ENCODE data around the gene CLPTM1. TPM values are rescaled to one million over a fixed set of nuclear protein-coding genes. Genes with fewer than 3 reads are reported as not detected.

The CLPTM1 gene
- polyA plus RNA-seq, 1 donor (not counting 4 experiments of a cell fraction or from before 2014, with no cell fraction given): 44.6 TPM

DNA sequence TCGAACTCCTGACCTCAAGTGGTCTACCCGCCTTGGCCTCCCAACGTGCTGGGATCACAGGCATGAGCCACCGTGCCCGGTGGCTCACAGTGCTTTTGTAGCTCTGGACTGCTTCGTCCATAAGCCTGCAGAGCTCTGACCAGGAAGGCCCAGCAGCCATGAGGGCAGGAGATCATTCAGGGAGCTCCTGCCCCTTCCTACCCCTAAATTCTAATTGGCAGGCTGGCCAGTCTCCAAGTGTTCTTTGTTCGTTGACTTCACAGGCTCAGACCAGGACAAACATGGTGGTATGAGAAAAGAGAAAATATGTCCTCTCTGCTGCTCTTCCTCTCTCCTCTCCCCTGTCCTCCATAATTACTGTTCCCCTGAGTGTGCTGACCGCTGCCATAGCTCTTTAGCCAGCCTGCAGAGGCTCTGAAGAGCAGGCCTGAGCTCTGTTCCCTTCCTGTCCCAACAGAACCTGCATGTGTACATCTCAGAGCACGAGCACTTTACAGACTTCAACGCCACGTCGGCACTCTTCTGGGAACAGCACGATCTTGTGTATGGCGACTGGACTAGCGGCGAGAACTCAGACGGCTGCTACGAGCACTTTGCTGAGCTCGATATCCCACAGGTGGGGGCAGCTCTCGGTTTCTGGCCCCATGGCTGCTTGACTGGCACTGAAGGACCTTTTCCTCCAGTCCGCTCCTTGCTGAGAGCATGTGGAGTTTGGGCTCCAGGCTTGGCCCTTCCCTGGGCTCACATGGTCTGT is 19.0 kb downstream of the CLPTM1 start:
- no peaks in the 10 kb centered on the region for H3K79me2 ChIP-seq (ENCODE audit: control insufficient read depth, insufficient read depth, low read length)
- no peak for FAIRE-seq
- H2AFZ ChIP-seq (ENCODE audit: control insufficient read depth, low read length): no peak overlapping the region
- dilution Hi-C loops (cut with MboI; ENCODE audit: extremely low pct_ligation_motif_present, low sequenced_read_pairs): no loop called here
- no peak for DNase-seq (ENCODE audit: low read depth, low spot score)
- no peak for TF ChIP-seq EZH2 (IDR thresholded peaks at IDR 0.05; ENCODE audit: low read length)
- H3K27me3 ChIP-seq (ENCODE audit: control insufficient read depth, extremely low read depth, insufficient read depth, low read length): no peaks in the 10 kb centered on the region
- peaks cover 11 to 40% of the 10 kb centered on the region in 2 experiments for H3K36me3 ChIP-seq (ENCODE audit: control insufficient read depth in 2 of 2, extremely low read depth in 1 of 2, insufficient read depth in 2 of 2, low read length in 2 of 2)
- H3K4me3 ChIP-seq (ENCODE audit: control insufficient read depth in 2 of 3, extremely low read depth in 1 of 3, insufficient read depth in 2 of 3, low read depth in 1 of 3, low read length in 3 of 3): no peak overlapping the region
- no peak overlapping the region for H3K27ac ChIP-seq (ENCODE audit: control insufficient read depth, insufficient read depth, low read length)
- no peaks in the 10 kb centered on the region for H4K20me1 ChIP-seq (ENCODE audit: control insufficient read depth, extremely low read depth, insufficient read depth, low read length)
- no peak overlapping the region for H3K9ac ChIP-seq (ENCODE audit: control insufficient read depth, extremely low read depth, insufficient read depth, low read length)
- no peak overlapping the region for H3K4me2 ChIP-seq (ENCODE audit: control insufficient read depth, extremely low read depth, insufficient read depth, low read depth, low read length)
- no peaks in the 10 kb centered on the region for H3K9me1 ChIP-seq (ENCODE audit: control insufficient read depth, extremely low read depth, insufficient read depth, low read length)
- no peaks in the 10 kb centered on the region for H3K4me1 ChIP-seq (ENCODE audit: control insufficient read depth, extremely low read depth, insufficient read depth, low read length)
- no peaks in the 10 kb centered on the region for H3K9me3 ChIP-seq (ENCODE audit: control insufficient read depth, low read depth, low read length)

DNA sequence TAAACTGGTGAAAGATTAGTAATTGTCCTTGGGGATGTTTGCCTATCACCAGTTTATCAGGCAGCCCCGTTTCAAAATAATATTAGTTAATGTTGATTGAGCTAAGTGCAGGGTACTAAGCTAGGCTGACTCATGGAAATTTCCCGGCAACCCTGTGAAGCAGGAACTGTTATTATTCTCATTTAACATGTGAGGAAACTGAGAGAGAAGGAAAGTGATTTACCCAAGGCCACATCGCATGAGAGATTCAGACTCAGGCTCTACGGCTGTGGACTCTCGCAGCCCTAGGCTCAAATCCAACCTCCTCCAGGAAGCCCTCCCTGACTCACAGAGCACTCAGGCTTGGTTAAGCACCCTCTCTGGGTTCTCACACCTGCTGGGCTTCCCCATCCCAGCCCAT is 19.7 kb downstream of the CLPTM1 start:
- Histone ChIP-seq H3K4me1 (ENCODE audit: control insufficient read depth, extremely low read depth, insufficient read depth, low read length) (no peaks in the 10 kb centered on the region), H3K9me3 (ENCODE audit: control insufficient read depth, low read depth, low read length) (no peaks in the 10 kb centered on the region), H3K27ac (ENCODE audit: control insufficient read depth, insufficient read depth, low read length) (no peak overlapping the region), H3K79me2 (ENCODE audit: control insufficient read depth, insufficient read depth, low read length) (no peaks in the 10 kb centered on the region), H3K4me3 (ENCODE audit: control insufficient read depth in 2 of 3, extremely low read depth in 1 of 3, insufficient read depth in 2 of 3, low read depth in 1 of 3, low read length in 3 of 3) (no peak overlapping the region), H3K27me3 (ENCODE audit: control insufficient read depth, extremely low read depth, insufficient read depth, low read length) (no peaks in the 10 kb centered on the region), H3K9ac (ENCODE audit: control insufficient read depth, extremely low read depth, insufficient read depth, low read length) (no peak overlapping the region), H3K9me1 (ENCODE audit: control insufficient read depth, extremely low read depth, insufficient read depth, low read length) (no peaks in the 10 kb centered on the region), H3K4me2 (ENCODE audit: control insufficient read depth, extremely low read depth, insufficient read depth, low read depth, low read length) (no peak overlapping the region), H3K36me3 (ENCODE audit: control insufficient read depth in 2 of 2, extremely low read depth in 1 of 2, insufficient read depth in 2 of 2, low read length in 2 of 2) (peaks cover 11 to 43% of the 10 kb centered on the region in 2 experiments), H2AFZ (ENCODE audit: control insufficient read depth, low read length) (no peak overlapping the region), H4K20me1 (ENCODE audit: control insufficient read depth, extremely low read depth, insufficient read depth, low read length) (no peaks in the 10 kb centered on the region)
- FAIRE-seq: no peak
- TF ChIP-seq EZH2 (IDR thresholded peaks at IDR 0.05; ENCODE audit: low read length): no peak
- TF ChIP-seq, protein P1, sequence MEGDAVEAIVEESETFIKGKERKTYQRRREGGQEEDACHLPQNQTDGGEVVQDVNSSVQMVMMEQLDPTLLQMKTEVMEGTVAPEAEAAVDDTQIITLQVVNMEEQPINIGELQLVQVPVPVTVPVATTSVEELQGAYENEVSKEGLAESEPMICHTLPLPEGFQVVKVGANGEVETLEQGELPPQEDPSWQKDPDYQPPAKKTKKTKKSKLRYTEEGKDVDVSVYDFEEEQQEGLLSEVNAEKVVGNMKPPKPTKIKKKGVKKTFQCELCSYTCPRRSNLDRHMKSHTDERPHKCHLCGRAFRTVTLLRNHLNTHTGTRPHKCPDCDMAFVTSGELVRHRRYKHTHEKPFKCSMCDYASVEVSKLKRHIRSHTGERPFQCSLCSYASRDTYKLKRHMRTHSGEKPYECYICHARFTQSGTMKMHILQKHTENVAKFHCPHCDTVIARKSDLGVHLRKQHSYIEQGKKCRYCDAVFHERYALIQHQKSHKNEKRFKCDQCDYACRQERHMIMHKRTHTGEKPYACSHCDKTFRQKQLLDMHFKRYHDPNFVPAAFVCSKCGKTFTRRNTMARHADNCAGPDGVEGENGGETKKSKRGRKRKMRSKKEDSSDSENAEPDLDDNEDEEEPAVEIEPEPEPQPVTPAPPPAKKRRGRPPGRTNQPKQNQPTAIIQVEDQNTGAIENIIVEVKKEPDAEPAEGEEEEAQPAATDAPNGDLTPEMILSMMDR (optimal IDR thresholded peaks at IDR 0.05 in 1 of 3, IDR thresholded peaks at IDR 0.05 in 1 of 3, conservative IDR thresholded peaks at IDR 0.05 in 1 of 3; ENCODE audit: extremely low read depth in 1 of 3, insufficient read depth in 2 of 3, low read length in 3 of 3): no peak
- dilution Hi-C loops (cut with MboI; ENCODE audit: extremely low pct_ligation_motif_present, low sequenced_read_pairs): no loop called here
- no peak for DNase-seq (ENCODE audit: low read depth, low spot score)

All from keratinocyte (primary cell).